Stomach (tissue), 4 donors: Measurements from ENCODE around the gene RAB1B.

ENCODE experiments used
- POLR2AphosphoS5 ChIP-seq, 3 donors: sonication (generic); formaldehyde crosslinking; IDR thresholded peaks; one replicate each; pipeline ENCODE4 v1.6.1; 2016; ENCODE audit warnings: antibody characterized with exemption in 3 of 3
- TF ChIP-seq, protein P1 (sequence below), 7 experiments: fragments of 450-650 bp in 4 of 7; fragments of 200-600 bp in 3 of 7; sonication (generic) in 3 of 7; IDR thresholded peaks; one replicate each; pipeline ENCODE4 v1.5.1; 2016 to 2019; ENCODE audit warnings: antibody characterized with exemption in 7 of 7, control low read depth in 2 of 7, mild to moderate bottlenecking in 1 of 7

DNA sequence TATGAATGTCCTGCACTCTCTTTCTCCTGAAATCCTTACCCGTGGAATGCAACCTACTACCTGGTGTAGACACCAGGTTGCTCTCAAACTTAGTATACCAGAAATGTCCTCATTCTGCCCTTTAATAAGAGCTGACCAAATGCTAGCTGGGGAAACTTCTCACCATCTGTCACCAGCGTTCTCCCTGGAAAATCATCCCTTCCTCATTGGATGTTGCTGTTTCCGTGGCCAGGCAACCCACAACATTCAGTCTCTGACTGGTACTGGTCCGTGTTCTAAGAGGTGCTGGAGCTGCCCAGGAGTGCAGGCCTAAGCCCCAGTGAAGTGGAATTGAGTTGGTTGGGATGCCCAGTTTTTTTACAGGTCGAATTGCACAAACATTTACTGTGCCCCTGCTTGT lies 40.7 kb upstream of the RAB1B start:
- TF ChIP-seq, protein P1, sequence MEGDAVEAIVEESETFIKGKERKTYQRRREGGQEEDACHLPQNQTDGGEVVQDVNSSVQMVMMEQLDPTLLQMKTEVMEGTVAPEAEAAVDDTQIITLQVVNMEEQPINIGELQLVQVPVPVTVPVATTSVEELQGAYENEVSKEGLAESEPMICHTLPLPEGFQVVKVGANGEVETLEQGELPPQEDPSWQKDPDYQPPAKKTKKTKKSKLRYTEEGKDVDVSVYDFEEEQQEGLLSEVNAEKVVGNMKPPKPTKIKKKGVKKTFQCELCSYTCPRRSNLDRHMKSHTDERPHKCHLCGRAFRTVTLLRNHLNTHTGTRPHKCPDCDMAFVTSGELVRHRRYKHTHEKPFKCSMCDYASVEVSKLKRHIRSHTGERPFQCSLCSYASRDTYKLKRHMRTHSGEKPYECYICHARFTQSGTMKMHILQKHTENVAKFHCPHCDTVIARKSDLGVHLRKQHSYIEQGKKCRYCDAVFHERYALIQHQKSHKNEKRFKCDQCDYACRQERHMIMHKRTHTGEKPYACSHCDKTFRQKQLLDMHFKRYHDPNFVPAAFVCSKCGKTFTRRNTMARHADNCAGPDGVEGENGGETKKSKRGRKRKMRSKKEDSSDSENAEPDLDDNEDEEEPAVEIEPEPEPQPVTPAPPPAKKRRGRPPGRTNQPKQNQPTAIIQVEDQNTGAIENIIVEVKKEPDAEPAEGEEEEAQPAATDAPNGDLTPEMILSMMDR (IDR thresholded peaks at IDR 0.05), result no peak
- no peak for TF ChIP-seq POLR2AphosphoS5 (IDR thresholded peaks at IDR 0.05)
